HEK293 (cell line): ENCODE results near the gene IL12RB1.

Experiments used
- AEBP2 ChIP-seq: fragments of 450-650 bp; formaldehyde crosslinking; IDR thresholded peaks from 2 replicates; pipeline ENCODE4 v1.5.1; 2016; ENCODE audit warnings: missing biosample characterization, missing genetic modification characterization, borderline replicate concordance
- BCL6B ChIP-seq: fragments of 450-650 bp; formaldehyde crosslinking; IDR thresholded peaks from 2 replicates; pipeline ENCODE4 v1.5.1; 2017; ENCODE audit warnings: missing biosample characterization, missing genetic modification characterization
- GFI1B ChIP-seq: fragments of 450-650 bp; formaldehyde crosslinking; IDR thresholded peaks from 2 replicates; pipeline ENCODE4 v1.5.1; 2016; ENCODE audit warnings: missing biosample characterization, missing genetic modification characterization
- HIC1 ChIP-seq: fragments of 450-650 bp; formaldehyde crosslinking; IDR thresholded peaks from 2 replicates; pipeline ENCODE4 v1.5.1; 2016; ENCODE audit warnings: missing biosample characterization, missing genetic modification characterization
- PRDM6 ChIP-seq: fragments of 450-650 bp; formaldehyde crosslinking; IDR thresholded peaks from 2 replicates; pipeline ENCODE4 v1.5.1; 2017; ENCODE audit warnings: missing biosample characterization, missing genetic modification characterization
- SP3 ChIP-seq: fragments of 450-650 bp; formaldehyde crosslinking; IDR thresholded peaks from 2 replicates; pipeline ENCODE4 v1.5.1; 2016; ENCODE audit warnings: missing biosample characterization, missing genetic modification characterization
- WT1 ChIP-seq: fragments of 450-650 bp; formaldehyde crosslinking; IDR thresholded peaks from 2 replicates; pipeline ENCODE4 v1.5.1; 2016; ENCODE audit warnings: missing biosample characterization, missing genetic modification characterization
- ZBTB21 ChIP-seq: fragments of 450-650 bp; formaldehyde crosslinking; IDR thresholded peaks from 2 replicates; pipeline ENCODE4 v1.5.1; 2017; ENCODE audit warnings: missing biosample characterization, missing genetic modification characterization
- ZNF140 ChIP-seq: fragments of 450-650 bp; formaldehyde crosslinking; IDR thresholded peaks from 2 replicates; pipeline ENCODE4 v1.5.1; 2016; ENCODE audit warnings: missing biosample characterization, missing genetic modification characterization
- ZNF146 ChIP-seq: fragments of 450-650 bp; formaldehyde crosslinking; IDR thresholded peaks from 2 replicates; pipeline ENCODE4 v1.5.1; 2016; ENCODE audit warnings: missing biosample characterization, missing genetic modification characterization
- ZNF148 ChIP-seq: fragments of 450-650 bp; formaldehyde crosslinking; IDR thresholded peaks from 2 replicates; pipeline ENCODE4 v1.5.0; 2017; ENCODE audit warnings: missing biosample characterization, missing genetic modification characterization, borderline replicate concordance
- ZNF169 ChIP-seq: fragments of 450-650 bp; formaldehyde crosslinking; IDR thresholded peaks from 2 replicates; pipeline ENCODE4 v1.5.1; 2016; ENCODE audit warnings: missing biosample characterization, missing genetic modification characterization
- ZNF211 ChIP-seq: fragments of 450-650 bp; formaldehyde crosslinking; IDR thresholded peaks from 2 replicates; pipeline ENCODE4 v1.5.1; 2016; ENCODE audit warnings: low read depth, missing biosample characterization, missing genetic modification characterization
- ZNF239 ChIP-seq: fragments of 450-650 bp; formaldehyde crosslinking; IDR thresholded peaks from 2 replicates; pipeline ENCODE4 v1.5.1; 2016; ENCODE audit warnings: missing biosample characterization, missing genetic modification characterization
- ZNF266 ChIP-seq: fragments of 450-650 bp; formaldehyde crosslinking; IDR thresholded peaks from 2 replicates; pipeline ENCODE4 v1.5.1; 2016; ENCODE audit warnings: missing biosample characterization, missing genetic modification characterization, low read depth
- ZNF274 ChIP-seq, 2 experiments: fragments of 200-500 bp in 1 of 2; fragments of 450-650 bp in 1 of 2; sonication (Bioruptor generic) in 1 of 2; formaldehyde crosslinking in 1 of 2; IDR thresholded peaks; 2 replicates each; pipeline versions ENCODE4 v1.5.1 to v1.6.1; 2014 to 2016; ENCODE audit warnings: borderline replicate concordance in 1 of 2, inconsistent platforms in 1 of 2, low read length in 1 of 2, missing biosample characterization in 1 of 2, missing genetic modification characterization in 1 of 2
- ZNF280C ChIP-seq: fragments of 450-650 bp; formaldehyde crosslinking; IDR thresholded peaks from 2 replicates; pipeline ENCODE4 v1.5.1; 2016; ENCODE audit warnings: missing biosample characterization, missing genetic modification characterization
- ZNF394 ChIP-seq: fragments of 450-650 bp; formaldehyde crosslinking; IDR thresholded peaks from 2 replicates; pipeline ENCODE4 v1.5.1; 2016; ENCODE audit warnings: missing biosample characterization, missing genetic modification characterization, mild to moderate bottlenecking, moderate library complexity, borderline replicate concordance
- ZNF629 ChIP-seq: fragments of 450-650 bp; formaldehyde crosslinking; IDR thresholded peaks from 2 replicates; pipeline ENCODE4 v1.5.1; 2017; ENCODE audit warnings: missing biosample characterization, missing genetic modification characterization
- ZNF645 ChIP-seq: fragments of 450-650 bp; formaldehyde crosslinking; IDR thresholded peaks from 2 replicates; pipeline ENCODE4; 2016; ENCODE audit warnings: missing biosample characterization, missing genetic modification characterization
- ZNF692 ChIP-seq: fragments of 450-650 bp; formaldehyde crosslinking; IDR thresholded peaks from 2 replicates; pipeline ENCODE4 v1.5.1; 2016; ENCODE audit warnings: missing biosample characterization, missing genetic modification characterization
- ZNF707 ChIP-seq: fragments of 450-650 bp; formaldehyde crosslinking; IDR thresholded peaks from 2 replicates; pipeline ENCODE4 v1.5.1; 2016; ENCODE audit warnings: missing biosample characterization, missing genetic modification characterization
- ZNF76 ChIP-seq: fragments of 450-650 bp; formaldehyde crosslinking; IDR thresholded peaks from 2 replicates; pipeline ENCODE4; 2016; ENCODE audit warnings: low read depth, missing biosample characterization, missing genetic modification characterization, borderline replicate concordance
- ZXDB ChIP-seq: fragments of 450-650 bp; formaldehyde crosslinking; IDR thresholded peaks from 2 replicates; pipeline ENCODE4 v1.5.1; 2016; ENCODE audit warnings: missing biosample characterization, missing genetic modification characterization

The IL12RB1 gene

GRCh38 chr19:18117692-18118378, 31.1 kb upstream of the IL12RB1 start (continued):
- TF ChIP-seq HIC1 (no peak), ZNF76 (tag by site-specific recombination) (no peak), ZNF211 (no peak), ZNF707 (tag by site-specific recombination) (no peak), PRDM6 (tag by site-specific recombination) (no peak), ZNF692 (no peak), GFI1B (tag by site-specific recombination) (no peak), ZNF274 (IDR thresholded peaks at IDR 0.05; ENCODE audit: low read length) (no peak), ZNF274 (tag by site-specific recombination; IDR thresholded peaks at IDR 0.05; ENCODE audit: borderline replicate concordance) (no peak), ZNF140 (tag by site-specific recombination) (no peak), ZBTB21 (tag by site-specific recombination) (no peak), ZNF629 (no peak), ZNF266 (tag by site-specific recombination) (no peak), ZXDB (tag by site-specific recombination) (no peak), ZNF169 (tag by site-specific recombination) (no peak), BCL6B (tag by site-specific recombination) (no peak), WT1 (tag by site-specific recombination) (no peak), ZNF148 (tag by site-specific recombination) (no peak), ZNF280C (tag by site-specific recombination) (no peak), AEBP2 (tag by site-specific recombination) (no peak), ZNF239 (no peak), ZNF146 (no peak), ZNF394 (tag by site-specific recombination) (no peak), ZNF645 (no peak), SP3 (tag by site-specific recombination) (no peak)
